IMR-90 (cell line): ENCODE measurements around the gene MYO1H. TPM values are rescaled to one million over a fixed set of nuclear protein-coding genes. Genes with fewer than 3 reads are reported as not detected.

Source experiments
- ATAC-seq: fragments of 200-7000 bp; cut with Tn5 transposase; 2 replicates; pipeline ENCODE4 v1.9.1; 2020; ENCODE audit warnings: low read depth, mild to moderate bottlenecking, moderate library complexity
- BruUV-seq: library from RNA; stranded (reverse); fragments of 400-500 nt; replicated peaks from 2 replicates; lab custom pipeline; 2021; lab: Mats Ljungman, UMichigan
- CTCF ChIA-PET: fragments of 300-600 bp; formaldehyde crosslinking; extraction: SDS; loops from one replicate; lab custom pipeline; 2021; ENCODE audit warnings: antibody characterized with exemption; lab: Yijun Ruan, JAX
- POLR2A ChIA-PET: fragments of 300-600 bp; sonication (Branson Sonifier 250); formaldehyde crosslinking; loops from one replicate; lab custom pipeline; 2022; ENCODE audit warnings: antibody characterized with exemption; ENCODE audit not compliant: unreplicated experiment; lab: Charles Lee
- DNase-seq: peaks from one replicate; pipeline ENCODE4 v3.0.0; 2013
- H2AFZ ChIP-seq: replicated peaks from 2 replicates; pipeline ENCODE3; 2013; ENCODE audit warnings: low read length, mild to moderate bottlenecking; ENCODE audit not compliant: poor library complexity
- H2AK5ac ChIP-seq: 2 replicates; pipeline ENCODE4 v1.6.1; 2013; ENCODE audit warnings: low read depth, low read length, inconsistent platforms
- H2AK9ac ChIP-seq: replicated peaks from 2 replicates; pipeline ENCODE3; 2013; ENCODE audit warnings: mild to moderate bottlenecking, low read depth, low read length, moderate library complexity; ENCODE audit not compliant: poor library complexity
- H2BK120ac ChIP-seq: 2 replicates; pipeline ENCODE4 v1.6.1; 2013; ENCODE audit warnings: low read depth, low read length, inconsistent platforms
- H2BK15ac ChIP-seq: 3 replicates; pipeline ENCODE4 v1.6.1; 2013; ENCODE audit warnings: low read depth, low read length, inconsistent platforms
- H2BK20ac ChIP-seq: 2 replicates; pipeline ENCODE4 v1.6.1; 2013; ENCODE audit warnings: low read depth, mild to moderate bottlenecking, inconsistent platforms, low read length, moderate library complexity
- H2BK5ac ChIP-seq: 2 replicates; pipeline ENCODE4 v1.6.1; 2013; ENCODE audit warnings: mild to moderate bottlenecking, low read depth, low read length, inconsistent platforms; ENCODE audit not compliant: poor library complexity, severe bottlenecking
- H3K14ac ChIP-seq: replicated peaks from 2 replicates; pipeline ENCODE4 v1.6.1; 2013; ENCODE audit warnings: low read depth, low read length, inconsistent platforms
- H3K18ac ChIP-seq: 2 replicates; pipeline ENCODE4 v1.6.1; 2013; ENCODE audit warnings: low read depth, low read length, control low read depth
- H3K23ac ChIP-seq: 2 replicates; pipeline ENCODE4 v1.6.1; 2013; ENCODE audit warnings: low read depth, low read length, inconsistent platforms
- H3K27ac ChIP-seq: 2 replicates; pipeline ENCODE4 v1.5.1; 2013; ENCODE audit warnings: mild to moderate bottlenecking, control low read depth, low read length; ENCODE audit not compliant: insufficient read depth
- H3K27me3 ChIP-seq: 2 replicates; pipeline ENCODE4 v1.6.1; 2013; ENCODE audit warnings: low read length; ENCODE audit not compliant: control insufficient read depth, insufficient read depth
- H3K36me3 ChIP-seq: 2 replicates; pipeline ENCODE4 v1.6.1; 2013; ENCODE audit warnings: low read length, mixed read lengths; ENCODE audit not compliant: control insufficient read depth, insufficient read depth
- H3K4ac ChIP-seq: 2 replicates; pipeline ENCODE4 v1.6.1; 2013; ENCODE audit warnings: low read depth, low read length, inconsistent platforms
- H3K4me1 ChIP-seq: 2 replicates; pipeline ENCODE4 v1.6.1; 2013; ENCODE audit warnings: low read length, mixed read lengths; ENCODE audit not compliant: control insufficient read depth, insufficient read depth
- H3K4me2 ChIP-seq: 2 replicates; pipeline ENCODE4 v1.6.1; 2013; ENCODE audit warnings: low read depth, mild to moderate bottlenecking, control low read depth, low read length, moderate library complexity
- H3K4me3 ChIP-seq: 2 replicates; pipeline ENCODE4 v1.5.1; 2013; ENCODE audit warnings: low read depth, mild to moderate bottlenecking, control low read depth, low read length, moderate library complexity; ENCODE audit not compliant: insufficient read depth
- H3K56ac ChIP-seq: 2 replicates; pipeline ENCODE4 v1.6.1; 2013; ENCODE audit warnings: low read length, inconsistent platforms; ENCODE audit not compliant: insufficient read depth; ENCODE audit errors: extremely low read depth
- H3K79me1 ChIP-seq, 2 experiments: 2 replicates each; pipeline ENCODE4 v1.6.1; 2013; ENCODE audit warnings: low read length in 2 of 2, inconsistent platforms in 1 of 2, low read depth in 1 of 2
- H3K9ac ChIP-seq: 2 replicates; pipeline ENCODE4 v1.6.1; 2013; ENCODE audit warnings: low read depth, low read length, control low read depth
- H3K9me1 ChIP-seq: 2 replicates; pipeline ENCODE4 v1.6.1; 2013; ENCODE audit warnings: low read length, inconsistent platforms; ENCODE audit not compliant: insufficient read depth
- H3K9me3 ChIP-seq: 2 replicates; pipeline ENCODE4 v1.6.1; 2013; ENCODE audit warnings: low read length; ENCODE audit not compliant: control insufficient read depth, insufficient read depth
- H4K20me1 ChIP-seq: 2 replicates; pipeline ENCODE4 v1.6.1; 2013; ENCODE audit warnings: low read length, inconsistent platforms; ENCODE audit not compliant: insufficient read depth
- H4K5ac ChIP-seq: 2 replicates; pipeline ENCODE4 v1.6.1; 2013; ENCODE audit warnings: mild to moderate bottlenecking, low read depth, low read length, control low read depth
- H4K8ac ChIP-seq, 2 experiments: 2 replicates each; pipeline ENCODE4 v1.6.1; 2013; ENCODE audit warnings: low read depth in 2 of 2, low read length in 2 of 2, control low read depth in 1 of 2, inconsistent platforms in 1 of 2
- H4K91ac ChIP-seq: 2 replicates; pipeline ENCODE4 v1.6.1; 2013; ENCODE audit warnings: low read depth, low read length, inconsistent platforms; ENCODE audit not compliant: insufficient read depth
- RCOR1 ChIP-seq: IDR thresholded peaks from 2 replicates; pipeline ENCODE4 v1.6.1; 2012; ENCODE audit warnings: mild to moderate bottlenecking, low read length, improper control_type of control experiment; ENCODE audit not compliant: insufficient replicate concordance
- WGBS, 2 experiments: methylation state at CpG; one replicate each; pipeline versions ENCODE4 v1.1.5 to v1.1.7; 2013; ENCODE audit warnings: missing lambda C conversion rate in 2 of 2; ENCODE audit not compliant: insufficient read length in 1 of 2; ENCODE audit errors: extremely low coverage in 2 of 2; 5-methylcytosine and 5-hydroxymethylcytosine counted together
- dilution Hi-C: fragments of 300-500 bp; cut with HindIII; formaldehyde crosslinking; loops from one replicate; pipeline ENCODE4 v1.14.3; 2018; ENCODE audit warnings: low sequenced_read_pairs; ENCODE audit not compliant: unreplicated experiment
- in situ Hi-C: fragments of 300-500 bp; cut with MboI; formaldehyde crosslinking; loops from 3 replicates; pipeline ENCODE4 v1.14.3; 2019; ENCODE audit warnings: low sequenced_read_pairs, inconsistent platforms, mixed read lengths
- intact Hi-C: fragments of 100-400 bp; cut with micrococcal nuclease; formaldehyde crosslinking; loops from 2 replicates; pipeline ENCODE4 v1.10.0; 2022
- polyA plus RNA-seq, 3 experiments: library from polyadenylated mRNA; depleted of rRNA; stranded (reverse); fragments of >200 nt; gene quantifications; 2 replicates each; pipeline ENCODE4 v1.2.3, GENCODE V29; 2012; ENCODE audit warnings: low replicate concordance in 1 of 3
- total RNA-seq: library from RNA; depleted of rRNA; stranded (reverse); fragments of >200 nt; gene quantifications from 2 replicates; pipeline ENCODE4 v1.2.3, GENCODE V29; 2012

The MYO1H gene
- total and polyA plus RNA-seq, 2 of the 4 experiments (the other 2 are of a cell fraction) = not detected

DNA sequence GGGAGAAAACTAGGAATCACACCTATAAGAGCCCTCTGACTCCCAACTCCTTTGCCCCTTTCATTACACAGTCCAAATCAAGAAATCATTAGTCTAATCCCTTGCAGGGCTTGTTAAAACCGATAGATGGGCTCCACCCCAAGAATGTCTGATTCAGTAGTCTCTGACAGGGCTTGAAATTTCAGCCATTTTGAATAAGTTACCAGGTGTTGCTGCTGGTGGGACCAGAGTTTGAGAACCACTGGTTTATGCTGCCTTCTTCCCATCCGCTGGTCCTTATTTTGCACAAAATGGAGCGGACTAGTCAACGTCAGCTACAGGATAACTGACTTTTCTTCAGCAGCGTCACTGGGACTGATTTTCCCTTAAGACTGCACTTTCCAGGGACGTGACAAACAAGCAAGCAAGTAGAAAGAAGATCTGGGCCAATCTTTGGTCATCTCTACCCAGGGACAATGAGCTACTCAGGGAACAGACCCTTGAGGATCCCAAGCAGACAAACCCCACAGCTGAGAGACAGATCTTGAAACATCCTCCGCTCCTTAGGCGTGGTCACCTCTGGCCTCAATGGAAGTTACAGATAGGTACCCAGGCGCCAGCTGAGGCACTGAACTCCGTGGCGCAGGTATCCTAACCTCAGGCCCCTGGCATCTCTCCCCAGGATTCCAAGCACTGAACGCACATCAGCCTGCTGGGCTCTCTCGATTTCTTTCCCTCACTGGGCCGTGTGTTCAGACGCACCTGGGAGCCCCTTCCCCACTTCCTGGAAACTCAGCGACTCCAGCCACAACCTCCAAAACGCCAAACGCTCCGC lies 128.5 kb downstream of the MYO1H start:
- H3K36me3 ChIP-seq = peaks cover 9% of the 10 kb centered on the region
- dilution Hi-C loops (no loop called here), in situ Hi-C loops (loop anchor here (5.0 kb wide), 1 partner anchor 44 kb away; no protein-coding TSS in a partner anchor), intact Hi-C loops (loop anchor here (2.0 kb wide), 1 partner anchor 13 kb away; no protein-coding TSS in a partner anchor)
- H2BK5ac ChIP-seq = peak overlapping the region; percentile 84
- peak overlapping the region; percentile 13; the same call in 1 of the 2 replicates for H2BK20ac ChIP-seq
- peak overlapping the region; percentile 81 to 94 for H4K8ac ChIP-seq
- WGBS, 2 experiments = 15% methylated on average over 8 of the region's 19 CpGs; no CpG with 5 or more reads in 1 of the 2 experiments
- H3K79me1 ChIP-seq = peaks cover 6 to 75% of the 10 kb centered on the region in 2 experiments; a peak in 3 of 4 replicates
- no TSS peak for BruUV-seq
- H4K20me1 ChIP-seq = peaks cover 54% of the 10 kb centered on the region; the same call in 1 of the 2 replicates
- no peak for TF ChIP-seq RCOR1
- H3K9ac ChIP-seq = peak overlapping the region; percentile 95
- H3K27ac ChIP-seq = peak overlapping the region; percentile 95
- H3K23ac ChIP-seq = peak overlapping the region; percentile 91
- H3K9me1 ChIP-seq = peaks cover 26% of the 10 kb centered on the region
- H2AFZ ChIP-seq = peak overlapping the region; percentile 97
- ChIA-PET CTCF (interaction anchor here (0.6 to 2.4 kb wide), 4 partner anchors 37 to 48 kb away, joined by 3 to 8 read pairs (median 5); no protein-coding TSS in a partner anchor), POLR2A (interaction anchor here (1.5 kb wide), 1 partner anchor 13 kb away, joined by 7 read pairs; no protein-coding TSS in a partner anchor)
- peak overlapping the region; percentile 99 for H2AK5ac ChIP-seq
- peak overlapping the region; percentile 99 for H3K4me2 ChIP-seq
- H2AK9ac ChIP-seq = peak overlapping the region; percentile 99
- peak overlapping the region; percentile 97 for H3K4ac ChIP-seq
- peak overlapping the region; percentile 77 for H3K56ac ChIP-seq
- DNase-seq (no peak), ATAC-seq (0 out of 2 replicates have a peak, but pooled peaks have one; percentile 2)
- H4K5ac ChIP-seq = peak overlapping the region; percentile 47
- H3K9me3 ChIP-seq = no peaks in the 10 kb centered on the region
- H3K4me1 ChIP-seq = peaks cover 8% of the 10 kb centered on the region
- peak overlapping the region; percentile 98 for H3K14ac ChIP-seq
- no peaks in the 10 kb centered on the region for H3K27me3 ChIP-seq
- peak overlapping the region; percentile 47 for H3K18ac ChIP-seq
- H4K91ac ChIP-seq = peak overlapping the region; percentile 90
- H2BK15ac ChIP-seq = peak overlapping the region; percentile 19; the same call in 1 of the 3 replicates
- H3K4me3 ChIP-seq = peak overlapping the region; percentile 90
- peak overlapping the region; percentile 69; the same call in 1 of the 2 replicates for H2BK120ac ChIP-seq
